ENCODE data around the gene SURF2.

GRCh38 chr9:133396952-133397351 is 40.6 kb downstream of the SURF2 start:
- TF ChIP-seq CTCF (IDR thresholded peaks at IDR 0.05) (no peak), POLR2A (IDR thresholded peaks at IDR 0.05) (no peak)
